HG03025 (cell line): ENCODE results near the gene CACNA1I.

Experiments
- ATAC-seq: cut with Tn5 transposase; IDR thresholded peaks from one replicate; pipeline ENCODE4 v1.9.1; 2021; ENCODE audit warnings: mild to moderate bottlenecking, moderate library complexity; ENCODE audit not compliant: unreplicated experiment, low FRiP score

The CACNA1I gene

GRCh38 chr22:39686776-39687525, 116.4 kb downstream of the CACNA1I start:
- no peak for ATAC-seq

GRCh38 chr22:39688186-39688785, 117.7 kb downstream of the CACNA1I start:
- ATAC-seq: no peak

GRCh38 chr22:39689421-39689820, 118.9 kb downstream of the CACNA1I start:
- ATAC-seq: no peak

- no peak for ATAC-seq
Measured at GRCh38 chr22:39690881-39691605, 120.5 kb downstream of the CACNA1I start.

GRCh38 chr22:39693943-39694500, 123.5 kb downstream of the CACNA1I start:
- no peak for ATAC-seq

GRCh38 chr22:39697790-39698430, 127.4 kb downstream of the CACNA1I start:
- no peak for ATAC-seq

- ATAC-seq: no peak
Measured at GRCh38 chr22:39699631-39700360, 129.2 kb downstream of the CACNA1I start.

GRCh38 chr22:39700565-39700964, 130.0 kb downstream of the CACNA1I start:
- ATAC-seq: no peak

GRCh38 chr22:39703091-39703490, 132.5 kb downstream of the CACNA1I start:
- ATAC-seq: no peak

- ATAC-seq: no peak
Measured at GRCh38 chr22:39703928-39704639, 133.5 kb downstream of the CACNA1I start.

- ATAC-seq: no peak
Measured at GRCh38 chr22:39705386-39705785, 134.8 kb downstream of the CACNA1I start.

GRCh38 chr22:39706376-39707140, 136.0 kb downstream of the CACNA1I start:
- no peak for ATAC-seq

GRCh38 chr22:39707351-39707750, 136.8 kb downstream of the CACNA1I start:
- no peak for ATAC-seq

- ATAC-seq: no peak
Measured at GRCh38 chr22:39707816-39708215, 137.3 kb downstream of the CACNA1I start.

GRCh38 chr22:39710380-39711150, 140.0 kb downstream of the CACNA1I start:
- ATAC-seq: no peak

GRCh38 chr22:39712081-39712480, 141.5 kb downstream of the CACNA1I start:
- ATAC-seq: no peak

- ATAC-seq: no peak
Measured at GRCh38 chr22:39712751-39713525, 142.4 kb downstream of the CACNA1I start.
